Neural cell (in vitro differentiated cells): ENCODE measurements around the gene RBM33.

Experiments
- EP300 ChIP-seq: fragments of 450-650 bp; conservative IDR thresholded peaks from 2 replicates; pipeline ENCODE4 v1.6.1; 2014; ENCODE audit warnings: antibody characterized with exemption, mild to moderate bottlenecking, moderate library complexity; ENCODE audit not compliant: poor library complexity, severe bottlenecking
- SMC3 ChIP-seq: fragments of 450-650 bp; conservative IDR thresholded peaks from 2 replicates; pipeline ENCODE4 v1.6.1; 2014; ENCODE audit warnings: antibody characterized with exemption, mild to moderate bottlenecking, moderate library complexity; ENCODE audit not compliant: poor library complexity
- TAF1 ChIP-seq: IDR thresholded peaks from 2 replicates; pipeline ENCODE4 v1.6.1; 2012; ENCODE audit warnings: low read depth
- TF ChIP-seq, protein P1 (sequence below): fragments of 450-650 bp; IDR thresholded peaks from 2 replicates; pipeline ENCODE4 v1.5.1; 2014; ENCODE audit warnings: antibody characterized with exemption, mild to moderate bottlenecking, moderate library complexity; ENCODE audit not compliant: poor library complexity, severe bottlenecking

DNA sequence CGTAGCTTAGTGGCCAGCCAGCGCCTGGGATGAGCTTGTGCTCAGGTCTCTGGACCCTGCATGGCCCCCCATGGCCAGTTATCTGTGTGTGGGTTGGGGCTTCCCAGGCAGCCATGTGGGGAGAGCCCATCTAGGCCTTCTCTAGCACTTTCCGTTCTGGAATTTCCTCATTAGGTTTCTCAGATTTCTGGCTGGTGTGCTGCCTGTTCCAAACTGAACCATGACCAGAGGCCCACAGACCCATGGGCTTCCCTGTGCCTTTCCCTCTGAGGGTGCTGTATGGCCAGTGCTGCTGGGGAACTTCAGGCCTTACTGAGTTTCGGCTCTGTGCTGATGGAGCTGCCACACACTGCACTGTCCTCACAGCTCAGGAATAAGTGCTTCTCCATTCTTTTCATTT is 117.6 kb downstream of the RBM33 start:
- TF ChIP-seq, protein P1, sequence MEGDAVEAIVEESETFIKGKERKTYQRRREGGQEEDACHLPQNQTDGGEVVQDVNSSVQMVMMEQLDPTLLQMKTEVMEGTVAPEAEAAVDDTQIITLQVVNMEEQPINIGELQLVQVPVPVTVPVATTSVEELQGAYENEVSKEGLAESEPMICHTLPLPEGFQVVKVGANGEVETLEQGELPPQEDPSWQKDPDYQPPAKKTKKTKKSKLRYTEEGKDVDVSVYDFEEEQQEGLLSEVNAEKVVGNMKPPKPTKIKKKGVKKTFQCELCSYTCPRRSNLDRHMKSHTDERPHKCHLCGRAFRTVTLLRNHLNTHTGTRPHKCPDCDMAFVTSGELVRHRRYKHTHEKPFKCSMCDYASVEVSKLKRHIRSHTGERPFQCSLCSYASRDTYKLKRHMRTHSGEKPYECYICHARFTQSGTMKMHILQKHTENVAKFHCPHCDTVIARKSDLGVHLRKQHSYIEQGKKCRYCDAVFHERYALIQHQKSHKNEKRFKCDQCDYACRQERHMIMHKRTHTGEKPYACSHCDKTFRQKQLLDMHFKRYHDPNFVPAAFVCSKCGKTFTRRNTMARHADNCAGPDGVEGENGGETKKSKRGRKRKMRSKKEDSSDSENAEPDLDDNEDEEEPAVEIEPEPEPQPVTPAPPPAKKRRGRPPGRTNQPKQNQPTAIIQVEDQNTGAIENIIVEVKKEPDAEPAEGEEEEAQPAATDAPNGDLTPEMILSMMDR: no peak
- TF ChIP-seq TAF1: no peak
- no peak for TF ChIP-seq EP300
- TF ChIP-seq SMC3: no peak
